Stimulated activated CD4-positive, alpha-beta T cell treated with anti-CD3 and anti-CD28 coated beads, Interleukin-1b, Interleukin-23, amount 100 ng/mL, for 1 hour (primary cell): Measurements from ENCODE around the gene GABRQ.
"Not testable (repeated sequence)": the region's sequence is repeated elsewhere in the genome, so short reads cannot be mapped to it uniquely, and the experiment has no call there.

ENCODE experiments used
- DNase-seq, 2 donors: peaks; one replicate each; pipeline ENCODE4 v3.0.0-alpha.2; 2020; ENCODE audit warnings: low read depth in 2 of 2

GABRQ gene

GRCh38 chrX:152658302-152658701 is 20.6 kb downstream of the GABRQ start:
- no peak for DNase-seq

- no peak for DNase-seq
Measured at GRCh38 chrX:152663086-152663485, 25.4 kb downstream of the GABRQ start.

- DNase-seq: no peak
Measured at GRCh38 chrX:152674135-152674534, 36.4 kb downstream of the GABRQ start.

- DNase-seq: not testable (repeated sequence)
Measured at GRCh38 chrX:152674652-152675051, 37.0 kb downstream of the GABRQ start.

- not testable (repeated sequence) for DNase-seq
Measured at GRCh38 chrX:152681012-152681411, 43.3 kb downstream of the GABRQ start.

GRCh38 chrX:152697952-152698931 is 60.5 kb downstream of the GABRQ start, which contains the start of gene MAGEA3:
TSS of gene MAGEA3 (plus strand) at chrX:152698794. CDS start at chrX:152700833, 2,039 bp downstream.
- DNase-seq: not testable (repeated sequence)

- DNase-seq: not testable (repeated sequence)
Measured at GRCh38 chrX:152700390-152700789, 62.7 kb downstream of the GABRQ start.

- not testable (repeated sequence) for DNase-seq
Measured at GRCh38 chrX:152706500-152706899, 68.8 kb downstream of the GABRQ start.
